SK-N-SH (cell line): ENCODE measurements around the gene PODXL2. TPM values are rescaled to one million over a fixed set of nuclear protein-coding genes. Genes with fewer than 3 reads are reported as not detected.

Experiments used
- CTCF ChIA-PET: fragments of 300-600, 350-600 bp; formaldehyde crosslinking; extraction: SDS; loops from one replicate; lab custom pipeline; 2021; lab: Yijun Ruan, JAX
- POLR2A ChIA-PET: fragments of 350-600 bp; sonication (Branson Sonifier 250); formaldehyde crosslinking; extraction: SDS; loops from one replicate; lab custom pipeline; 2020; ENCODE audit warnings: antibody characterized with exemption, inconsistent platforms; lab: Yijun Ruan, JAX
- DNase-seq: peaks from one replicate; pipeline ENCODE4 v3.0.0; 2012
- H2AFZ ChIP-seq: fragments of 200-600 bp; sonication (generic); 2 replicates; pipeline ENCODE4 v1.8.1; 2016; ENCODE audit warnings: antibody characterized with exemption, mild to moderate bottlenecking, low read depth
- H3F3A ChIP-seq: fragments of 200-600 bp; sonication (generic); replicated peaks from 2 replicates; pipeline ENCODE3; 2016; ENCODE audit warnings: antibody characterized with exemption, mild to moderate bottlenecking; ENCODE audit not compliant: insufficient read depth
- H3K27ac ChIP-seq, 2 experiments: fragments of 200-500 bp in 1 of 2; fragments of 200-600 bp in 1 of 2; sonication (Bioruptor generic) in 1 of 2; sonication (generic), shearing (Covaris generic) in 1 of 2; 2 replicates each; pipeline versions ENCODE4 v1.5.1 to v1.6.1; 2014 to 2016; ENCODE audit warnings: low read depth in 2 of 2, inconsistent platforms in 1 of 2, low read length in 1 of 2, mild to moderate bottlenecking in 1 of 2, mixed read lengths in 1 of 2
- H3K27me3 ChIP-seq: fragments of 200-600 bp; sonication (generic), shearing (Covaris generic); 2 replicates; pipeline ENCODE4 v1.6.1; 2016; ENCODE audit warnings: mixed run types; ENCODE audit not compliant: insufficient read depth
- H3K36me3 ChIP-seq, 2 experiments: fragments of 200-500 bp in 1 of 2; fragments of 200-600 bp in 1 of 2; sonication (Bioruptor generic) in 1 of 2; sonication (generic) in 1 of 2; replicated peaks in 1 of 2; 2 replicates each; pipeline versions ENCODE3 to v1.5.1; 2014 to 2016; ENCODE audit warnings: low read length in 1 of 2, mild to moderate bottlenecking in 1 of 2; ENCODE audit not compliant: insufficient read depth in 2 of 2, control insufficient read depth in 1 of 2
- H3K4me1 ChIP-seq, 2 experiments: fragments of 200-500 bp in 1 of 2; fragments of 200-600 bp in 1 of 2; sonication (Bioruptor generic) in 1 of 2; sonication (generic), shearing (Covaris generic) in 1 of 2; 2 replicates each; pipeline versions ENCODE4 v1.5.1 to v1.6.1; 2014 to 2016; ENCODE audit warnings: low read depth in 1 of 2, low read length in 1 of 2, mixed run types in 1 of 2; ENCODE audit not compliant: insufficient read depth in 2 of 2, control insufficient read depth in 1 of 2
- H3K4me2 ChIP-seq: fragments of 200-600 bp; sonication (generic), shearing (Covaris generic); 2 replicates; pipeline ENCODE4 v1.6.1; 2017; ENCODE audit warnings: mixed run types
- H3K4me3 ChIP-seq, 2 experiments: fragments of 200-500 bp in 1 of 2; fragments of 200-600 bp in 1 of 2; sonication (Bioruptor generic) in 1 of 2; sonication (generic), shearing (Covaris generic) in 1 of 2; 2 replicates each; pipeline versions ENCODE4 v1.5.1 to v1.8.1; 2014 to 2016; ENCODE audit warnings: low read depth in 2 of 2, inconsistent platforms in 1 of 2, low read length in 1 of 2, mild to moderate bottlenecking in 1 of 2, mixed read lengths in 1 of 2, moderate library complexity in 1 of 2
- H3K79me2 ChIP-seq: fragments of 200-600 bp; sonication (generic); 2 replicates; pipeline ENCODE4 v1.8.1; 2017; ENCODE audit warnings: mild to moderate bottlenecking; ENCODE audit not compliant: insufficient read depth
- H3K9ac ChIP-seq: fragments of 200-600 bp; sonication (generic); 2 replicates; pipeline ENCODE4 v1.6.1; 2017; ENCODE audit warnings: mixed run types
- H3K9me2 ChIP-seq: fragments of 200-600 bp; sonication (generic); 2 replicates; pipeline ENCODE4 v1.6.1; 2017; ENCODE audit warnings: mixed run types
- H3K9me3 ChIP-seq: fragments of 200-600 bp; sonication (generic); 2 replicates; pipeline ENCODE4 v1.6.1; 2017; ENCODE audit warnings: mixed run types, mild to moderate bottlenecking, moderate library complexity
- H4K20me1 ChIP-seq: fragments of 200-600 bp; sonication (generic); 2 replicates; pipeline ENCODE4 v1.6.1; 2017; ENCODE audit warnings: mild to moderate bottlenecking, mixed run types; ENCODE audit not compliant: insufficient read depth
- CTCF ChIP-seq: fragments of 200-600 bp; sonication (generic); IDR thresholded peaks from 2 replicates; pipeline ENCODE4 v1.6.1; 2017; ENCODE audit warnings: antibody characterized with exemption, mild to moderate bottlenecking, moderate library complexity
- ELF1 ChIP-seq: IDR thresholded peaks from 2 replicates; pipeline ENCODE4 v1.4.0; 2012
- EP300 ChIP-seq, 2 experiments: IDR thresholded peaks; 2 replicates each; pipeline versions ENCODE4 v1.4.0 to v1.6.1; 2012; ENCODE audit warnings: borderline replicate concordance in 1 of 2, low read depth in 1 of 2, low read length in 1 of 2
- EZH2phosphoT487 ChIP-seq: fragments of 200-600 bp; sonication (generic); IDR thresholded peaks from 2 replicates; pipeline ENCODE4 v1.6.1; 2017; ENCODE audit warnings: low read depth, mixed run types, mild to moderate bottlenecking, antibody characterized with exemption, moderate library complexity, borderline replicate concordance
- IRF3 ChIP-seq: fragments of 150-350 bp; IDR thresholded peaks from 2 replicates; pipeline ENCODE4 v1.6.1; 2016; ENCODE audit warnings: mild to moderate bottlenecking, low read depth, low read length
- JUND ChIP-seq: IDR thresholded peaks from 2 replicates; pipeline ENCODE4 v1.4.0; 2012
- MEF2A ChIP-seq: IDR thresholded peaks from 2 replicates; pipeline ENCODE4 v1.4.0; 2012; ENCODE audit warnings: low read depth, borderline replicate concordance
- NRF1 ChIP-seq: IDR thresholded peaks from 2 replicates; pipeline ENCODE4 v1.6.1; 2012; ENCODE audit warnings: low read depth, mild to moderate bottlenecking, low read length
- PBX3 ChIP-seq: IDR thresholded peaks from 2 replicates; pipeline ENCODE4; 2012
- POLR2AphosphoS5 ChIP-seq: IDR thresholded peaks from 2 replicates; pipeline ENCODE4 v1.6.1; 2012; ENCODE audit warnings: low read depth, low read length
- RAD21 ChIP-seq: IDR thresholded peaks from 2 replicates; pipeline ENCODE4 v1.6.1; 2012; ENCODE audit warnings: mild to moderate bottlenecking, low read length
- RCOR1 ChIP-seq: fragments of 150-350 bp; IDR thresholded peaks from 2 replicates; pipeline ENCODE4 v1.6.1; 2017; ENCODE audit warnings: antibody characterized with exemption, low read length
- REST ChIP-seq: IDR thresholded peaks from 2 replicates; pipeline ENCODE4 v1.6.1; 2012; ENCODE audit warnings: mild to moderate bottlenecking, low read depth, low read length, moderate library complexity
- RFX5 ChIP-seq: IDR thresholded peaks from 2 replicates; pipeline ENCODE4 v1.6.1; 2012; ENCODE audit warnings: mild to moderate bottlenecking, improper control_type of control experiment, low read length
- RXRA ChIP-seq: IDR thresholded peaks from 2 replicates; pipeline ENCODE4 v1.4.0; 2012; ENCODE audit warnings: low read depth, mild to moderate bottlenecking, borderline replicate concordance
- SIN3A ChIP-seq: IDR thresholded peaks from 2 replicates; pipeline ENCODE4 v1.6.1; 2012; ENCODE audit warnings: low read depth, mild to moderate bottlenecking, low read length, moderate library complexity, borderline replicate concordance
- TAF1 ChIP-seq: IDR thresholded peaks from 2 replicates; pipeline ENCODE4 v1.6.1; 2012; ENCODE audit warnings: low read depth, mild to moderate bottlenecking, low read length, moderate library complexity, borderline replicate concordance
- TEAD4 ChIP-seq: IDR thresholded peaks from 2 replicates; pipeline ENCODE4 v1.4.0; 2012; ENCODE audit warnings: mild to moderate bottlenecking, borderline replicate concordance; ENCODE audit not compliant: insufficient read depth
- USF2 ChIP-seq: fragments of 150-350 bp; IDR thresholded peaks from 2 replicates; pipeline ENCODE4 v1.6.1; 2017; ENCODE audit warnings: antibody characterized with exemption, low read length, low read depth, borderline replicate concordance
- WGBS: methylation state at CpG from one replicate; pipeline ENCODE4 v1.1.6; 2017; ENCODE audit warnings: low lambda C conversion rate; 5-methylcytosine and 5-hydroxymethylcytosine counted together
- polyA plus RNA-seq, 3 experiments: library from polyadenylated mRNA; depleted of rRNA; stranded (reverse); fragments of >200 nt; gene quantifications; 2 replicates each; pipeline ENCODE4 v1.2.3, GENCODE V29; 2012

The PODXL2 gene
- polyA plus RNA-seq, 1 of the 3 experiments (the other 2 are of a cell fraction): 27.5 TPM

- Histone ChIP-seq H3K27me3 (no peaks in the 10 kb centered on the region), H3K9me2 (no peaks in the 10 kb centered on the region), H3F3A (no peaks in the 10 kb centered on the region), H3K36me3 (peaks cover 6 to 54% of the 10 kb centered on the region in 2 experiments), H3K9me3 (no peaks in the 10 kb centered on the region), H3K4me2 (no peak overlapping the region), H3K79me2 (no peaks in the 10 kb centered on the region; the same call in 1 of the 2 replicates)
- 80% methylated on average over 5 of the region's 7 CpGs for WGBS
- TF ChIP-seq MEF2A: no peak
- no peak for TF ChIP-seq IRF3
- TF ChIP-seq CTCF: no peak
- no peak for TF ChIP-seq RXRA
- no peak for TF ChIP-seq TEAD4
- TF ChIP-seq ELF1: no peak
- no peak for TF ChIP-seq RAD21
- TF ChIP-seq RCOR1: no peak
- TF ChIP-seq NRF1: no peak
- no peak for TF ChIP-seq RFX5
- no peak for TF ChIP-seq USF2
- TF ChIP-seq TAF1: no peak
- TF ChIP-seq REST: no peak
- TF ChIP-seq SIN3A: no peak
- TF ChIP-seq PBX3: no peak
- TF ChIP-seq EP300 (IDR thresholded peaks at IDR 0.05; ENCODE audit: borderline replicate concordance in 1 of 2, low read depth in 1 of 2, low read length in 1 of 2): no peak
- no peak for TF ChIP-seq JUND
- no peak for TF ChIP-seq POLR2AphosphoS5
- TF ChIP-seq EZH2phosphoT487: no peak
- TF ChIP-seq, all 33 proteins: peak for 0
- H3K4me1 ChIP-seq: no peaks in the 10 kb centered on the region; a peak in 1 of 4 replicates
- CTCF ChIA-PET: interaction anchor here (1.0 kb wide), 1 partner anchor 17 kb away, joined by 3 read pairs; no protein-coding TSS in a partner anchor
- H3K4me3 ChIP-seq: no peak overlapping the region
- H2AFZ ChIP-seq: no peak overlapping the region
- H3K27ac ChIP-seq: no peak overlapping the region
- no peaks in the 10 kb centered on the region for H4K20me1 ChIP-seq
- no peak overlapping the region for H3K9ac ChIP-seq
- DNase-seq: no peak
- POLR2A ChIA-PET: no interaction called here
These were observed 21.2 kb upstream of the PODXL2 start for GRCh38 chr3:127607675-127608361.
